NCI-H1092 (cell line): ENCODE data around the gene PSMC4.
"Not testable (repeated sequence)": the region's sequence is repeated elsewhere in the genome, so short reads cannot be mapped to it uniquely, and the experiment has no call there.

Experiments
- DNase-seq: peaks from one replicate; lab custom pipeline; 2025; lab: John Stamatoyannopoulos, UW

The PSMC4 gene

DNA sequence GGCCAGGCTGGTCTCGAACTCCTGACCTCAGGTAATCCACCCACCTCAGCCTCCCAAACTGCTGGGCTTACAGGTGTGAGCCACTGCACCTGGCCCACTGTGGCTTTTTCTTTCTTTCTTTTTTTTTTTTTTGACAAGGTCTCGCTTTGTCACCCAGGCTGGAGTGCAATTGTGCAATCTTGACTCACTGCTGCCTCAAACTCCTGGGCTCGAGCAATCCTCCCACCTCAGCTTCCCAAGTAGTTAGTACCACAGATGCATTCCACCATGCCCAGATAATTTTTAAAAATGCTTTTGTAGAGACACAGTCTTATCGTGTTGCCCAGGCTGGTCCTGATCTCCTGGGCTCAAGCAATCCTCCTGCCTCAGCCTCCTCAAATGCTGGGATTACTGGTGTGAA is 24.4 kb upstream of the PSMC4 start:
- DNase-seq, result no peak

DNA sequence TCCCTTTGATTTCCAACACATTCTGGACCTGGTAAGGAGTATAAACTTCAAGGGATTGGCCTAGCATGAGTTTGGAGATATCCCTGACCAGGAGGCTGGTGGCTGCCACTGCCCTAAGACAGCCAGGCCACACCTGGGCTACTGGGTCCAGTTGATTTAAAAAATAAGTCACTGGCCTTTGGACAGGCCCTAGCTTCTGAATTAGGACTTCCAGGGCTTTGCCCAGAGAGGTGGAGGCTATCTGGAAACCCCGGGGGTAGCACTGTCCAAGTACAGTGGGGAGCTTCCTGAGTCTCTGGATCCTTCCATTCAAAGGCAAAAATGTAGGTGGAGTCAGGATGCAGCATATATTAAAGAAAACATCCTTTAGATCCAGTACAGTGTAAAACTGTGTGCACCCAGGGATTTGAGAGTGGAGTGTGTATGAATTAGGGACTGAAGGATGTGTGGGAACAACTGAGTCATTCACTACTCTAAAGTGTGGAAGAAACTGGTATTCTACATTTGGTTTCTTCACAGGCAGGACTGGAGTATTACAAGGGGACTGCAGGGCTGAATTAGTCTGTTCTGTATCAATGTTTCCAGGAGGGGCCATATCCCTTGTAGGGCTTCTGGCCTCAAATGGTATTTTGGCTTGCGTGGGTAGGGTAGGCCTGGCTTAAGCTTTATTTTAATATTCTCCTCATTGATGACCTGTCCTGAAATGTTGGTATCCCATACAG is 21.8 kb upstream of the PSMC4 start:
- DNase-seq, result no peak

GRCh38 chr19:39951065-39951650 is 19.8 kb upstream of the PSMC4 start:
- no peak for DNase-seq

- DNase-seq, result no peak
Measured at GRCh38 chr19:39951686-39952085, 19.3 kb upstream of the PSMC4 start.

DNA sequence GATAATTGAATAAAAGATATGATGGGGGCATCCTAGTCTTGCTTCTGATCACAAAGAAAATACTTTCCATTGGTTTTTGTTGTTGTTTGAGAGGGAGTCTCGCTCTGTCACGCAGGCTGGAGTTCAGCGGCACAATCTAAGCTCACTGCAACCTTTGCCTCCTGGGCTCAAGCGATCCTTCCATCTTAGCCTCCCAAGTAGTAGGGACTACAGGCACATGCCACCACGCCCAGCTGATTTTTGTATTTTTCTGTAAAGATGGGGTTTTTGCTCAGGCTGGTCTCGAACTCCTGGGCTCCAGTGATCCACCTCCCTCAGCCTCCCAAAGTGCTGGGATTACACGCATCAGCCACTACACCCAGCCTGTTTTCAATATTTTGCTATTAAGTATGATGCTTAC is 17.1 kb upstream of the PSMC4 start:
- DNase-seq, result no peak

DNA sequence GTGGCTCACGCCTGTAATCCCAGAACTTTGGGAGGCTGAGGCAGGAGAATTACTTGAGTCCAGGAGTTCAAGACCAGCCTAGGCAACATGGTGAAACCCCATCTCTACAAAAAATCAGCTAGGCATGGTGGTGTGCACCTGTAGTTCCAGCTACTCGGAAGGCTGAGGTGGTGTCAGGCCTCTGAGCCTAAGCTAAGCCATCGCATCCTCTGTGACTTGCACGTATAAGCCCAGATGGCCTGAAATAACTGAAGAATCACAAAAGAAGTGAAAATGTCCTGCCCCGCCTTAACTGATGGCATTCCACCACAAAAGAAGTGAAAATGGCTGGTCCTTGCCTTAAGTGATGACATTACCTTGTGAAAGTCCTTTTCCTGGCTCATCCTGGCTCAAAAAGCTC is 13.1 kb upstream of the PSMC4 start:
- DNase-seq, result not testable (repeated sequence)

DNA sequence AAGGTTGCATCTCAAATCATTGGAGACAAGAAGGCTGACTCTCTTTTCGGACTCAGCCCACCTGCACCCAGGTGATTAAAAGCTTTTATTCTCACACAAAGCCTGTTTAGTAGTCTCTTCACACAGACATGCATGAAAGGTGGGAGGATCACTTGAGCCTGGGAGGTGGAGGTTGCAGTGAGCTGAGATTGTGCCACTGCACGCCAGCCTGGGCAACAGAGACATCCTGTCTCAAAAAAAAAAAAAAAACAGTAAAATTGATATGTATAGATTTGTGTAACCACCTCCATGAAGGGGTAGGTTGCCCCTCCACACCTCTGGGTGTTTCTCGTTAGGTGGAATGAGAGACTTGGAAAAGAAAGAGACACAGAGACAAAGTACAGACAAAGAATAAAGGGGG is 12.0 kb upstream of the PSMC4 start:
- DNase-seq, result not testable (repeated sequence)

GRCh38 chr19:39959407-39959806 is 11.6 kb upstream of the PSMC4 start:
- not testable (repeated sequence) for DNase-seq

- DNase-seq, result no peak
Measured at GRCh38 chr19:39963898-39964297, 7.1 kb upstream of the PSMC4 start.

DNA sequence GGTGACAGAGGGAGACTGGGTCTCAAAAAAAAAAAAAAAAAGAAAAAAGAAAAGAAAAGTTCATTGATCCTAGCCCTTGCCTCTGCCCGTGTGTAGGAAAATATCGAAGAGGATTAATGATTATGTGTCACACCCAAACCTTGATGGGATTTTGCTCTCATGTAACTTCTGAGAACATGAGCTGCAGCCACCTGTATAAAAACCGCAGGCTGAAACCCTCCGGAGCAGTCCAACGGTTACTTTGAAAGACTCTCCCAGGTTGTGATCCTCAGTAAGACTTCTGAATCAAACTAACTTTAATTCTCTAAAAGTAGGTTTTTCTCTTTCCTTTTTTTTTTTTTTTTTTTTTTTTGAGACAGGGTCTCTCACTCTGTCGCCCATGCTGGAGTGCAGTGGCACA is 4.3 kb upstream of the PSMC4 start:
- no peak for DNase-seq

DNA sequence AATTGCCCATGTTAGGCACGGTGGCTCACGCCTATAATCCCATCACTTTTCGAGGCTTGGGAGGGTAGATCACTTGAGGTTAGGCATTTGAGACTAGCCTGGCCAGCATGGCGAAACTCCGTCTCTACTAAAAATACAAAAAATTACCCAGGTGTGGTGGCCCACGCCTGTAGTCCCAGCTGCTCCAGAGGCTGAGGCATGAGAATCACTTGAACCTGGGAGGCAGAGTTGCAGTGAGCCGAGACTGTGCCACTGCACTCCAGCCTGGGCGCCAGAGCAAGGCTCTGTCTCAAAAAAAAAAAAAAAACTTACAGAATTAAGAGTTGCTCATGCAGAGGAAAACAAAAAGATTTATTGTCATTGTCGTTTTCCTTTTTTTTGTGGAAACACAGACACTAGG is 3.4 kb upstream of the PSMC4 start:
- no peak for DNase-seq

GRCh38 chr19:39968789-39969188 is 2.2 kb upstream of the PSMC4 start:
- no peak for DNase-seq

- no peak for DNase-seq
Measured at GRCh38 chr19:39969266-39969665, 1.7 kb upstream of the PSMC4 start.

DNA sequence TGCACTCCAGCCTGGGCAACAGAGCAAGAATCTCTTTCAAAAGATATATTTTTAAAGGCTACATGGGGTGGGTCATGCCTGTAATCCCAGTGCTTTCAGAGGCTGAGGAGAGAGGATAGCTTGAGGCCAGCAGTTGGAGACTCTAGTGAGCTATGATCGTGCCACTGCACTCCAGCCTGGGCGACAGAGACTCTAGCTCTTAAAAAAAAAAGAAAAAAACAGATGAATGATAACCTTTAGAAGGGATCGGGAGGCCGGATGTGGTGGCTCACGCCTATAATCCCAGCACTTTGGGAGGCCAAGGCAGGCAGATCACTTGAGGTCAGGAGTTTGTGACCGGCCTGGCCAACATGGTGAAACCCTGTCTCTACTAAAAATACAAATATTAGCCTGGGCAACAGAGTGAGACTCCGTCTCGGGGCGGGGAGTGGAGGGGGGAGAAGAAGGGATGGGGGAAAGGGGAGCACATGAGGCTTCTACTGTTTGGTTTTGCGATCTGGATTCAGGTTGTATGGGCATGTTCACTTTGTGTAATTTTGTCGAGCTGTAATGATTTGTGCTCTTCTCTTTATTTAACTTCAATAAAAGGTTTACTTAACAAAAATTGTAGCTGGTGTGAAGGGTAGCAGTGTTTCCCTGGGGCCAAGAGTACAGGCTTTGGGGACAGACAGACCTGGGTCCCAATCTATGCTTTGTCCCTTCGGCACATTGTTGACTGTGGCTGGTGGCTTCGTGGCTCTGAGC is 1.1 kb upstream of the PSMC4 start:
- DNase-seq, result no peak

DNA sequence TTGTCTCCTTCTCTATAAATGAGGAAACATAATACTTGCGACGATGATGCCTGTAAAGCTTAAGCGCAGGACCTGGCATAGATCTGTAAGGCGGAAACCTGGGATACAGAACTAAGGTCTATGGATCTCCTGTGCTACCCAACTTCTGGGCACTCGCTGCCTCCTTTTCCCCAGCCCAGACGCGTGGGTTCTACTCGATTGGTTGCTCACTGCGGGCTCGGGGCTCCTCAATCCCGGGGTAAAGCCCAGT is 615 bp upstream of the PSMC4 start:
- DNase-seq, result no peak

DNA sequence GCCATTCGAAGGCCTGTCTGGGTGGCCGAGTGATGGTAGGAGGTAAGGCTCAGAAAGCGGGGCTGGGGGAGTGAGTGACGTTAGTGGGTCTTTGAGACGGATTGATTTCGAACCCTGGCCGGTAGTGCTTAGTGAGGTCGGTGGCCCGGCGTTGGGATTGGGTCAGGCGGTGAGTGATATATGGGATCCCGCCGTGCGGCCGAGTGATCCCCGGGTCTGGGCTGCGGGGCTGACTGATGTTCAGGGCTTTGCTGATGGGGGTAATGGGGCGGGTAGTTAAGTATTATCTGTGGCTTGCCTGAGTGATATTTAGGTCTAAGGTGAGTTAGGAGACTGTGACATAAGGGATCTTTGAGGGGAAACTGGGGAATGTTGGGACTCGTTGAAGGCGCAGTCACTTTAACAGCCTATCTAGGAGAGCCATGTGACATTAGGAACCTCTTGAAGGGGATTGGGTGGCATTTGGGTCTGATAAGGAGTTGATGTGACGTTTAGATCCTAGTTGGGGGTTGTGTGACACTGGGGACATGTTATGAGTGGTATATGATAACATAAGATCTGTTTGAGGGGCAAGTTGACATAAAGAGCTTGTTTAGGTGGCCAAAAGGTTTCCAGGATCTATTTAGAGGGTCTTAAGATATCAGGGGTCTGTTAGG is 543 bp downstream of the PSMC4 start:
- no peak for DNase-seq

DNA sequence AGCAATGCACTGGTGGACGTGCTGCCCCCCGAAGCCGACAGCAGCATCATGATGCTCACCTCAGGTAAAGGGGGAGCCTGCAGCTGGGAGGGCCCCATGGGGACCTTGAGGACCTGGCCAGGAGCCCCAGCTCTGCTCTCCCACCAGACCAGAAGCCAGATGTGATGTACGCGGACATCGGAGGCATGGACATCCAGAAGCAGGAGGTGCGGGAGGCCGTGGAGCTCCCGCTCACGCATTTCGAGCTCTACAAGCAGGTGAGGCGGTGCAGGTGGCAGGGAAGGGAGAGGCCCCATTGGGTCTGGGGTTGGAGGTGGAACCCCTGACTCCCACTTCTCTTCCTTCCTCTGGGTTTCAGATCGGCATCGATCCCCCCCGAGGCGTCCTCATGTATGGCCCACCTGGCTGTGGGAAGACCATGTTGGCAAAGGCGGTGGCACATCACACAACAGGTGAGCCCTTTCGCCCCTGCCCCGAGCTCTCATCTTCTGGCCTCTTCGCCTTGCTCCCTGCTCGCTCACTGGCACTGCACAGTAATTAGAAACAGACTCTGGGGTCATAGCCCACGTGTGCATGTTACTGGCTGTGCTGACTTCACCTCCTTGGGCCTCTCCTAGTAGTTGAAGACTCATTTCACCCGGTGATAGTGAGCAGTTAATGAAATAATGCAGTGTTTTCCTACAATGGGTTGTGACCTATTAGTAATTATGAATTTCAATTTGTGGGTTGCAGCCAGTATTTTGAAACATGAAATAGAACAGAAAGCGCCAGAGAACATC is 3.6 kb downstream of the PSMC4 start:
- no peak for DNase-seq

- no peak for DNase-seq
Measured at GRCh38 chr19:39982883-39983282, 11.9 kb downstream of the PSMC4 start.

GRCh38 chr19:39983695-39984300 is 12.8 kb downstream of the PSMC4 start:
- no peak for DNase-seq

- DNase-seq, result no peak
Measured at GRCh38 chr19:39986643-39987042, 15.7 kb downstream of the PSMC4 start.

GRCh38 chr19:39987167-39987566 is 16.2 kb downstream of the PSMC4 start:
- no peak for DNase-seq

GRCh38 chr19:39987596-39987995 is 16.6 kb downstream of the PSMC4 start:
- no peak for DNase-seq
